ENCODE measurements around the gene STPG3.

DNA sequence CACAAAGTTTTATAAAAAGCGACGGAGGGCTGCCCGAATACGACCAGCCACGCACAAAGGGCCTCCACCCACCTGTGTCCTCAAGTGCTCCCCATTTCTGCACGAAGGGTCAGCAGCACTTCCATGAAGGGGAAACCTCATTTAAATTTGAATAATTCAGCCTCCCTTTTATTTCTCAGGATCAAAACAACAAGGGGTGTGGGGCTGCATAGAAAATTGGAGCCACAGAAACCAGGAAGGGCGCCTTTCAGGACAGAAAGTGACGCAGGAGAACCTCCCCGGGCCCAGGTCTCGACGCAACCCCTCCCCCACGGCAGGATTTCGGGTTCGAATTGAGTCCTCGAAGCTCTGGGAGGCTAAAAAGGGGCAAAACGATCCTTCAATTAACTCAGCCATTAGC is 48.9 kb downstream of the STPG3 start:
- TF ChIP-seq, protein P1, sequence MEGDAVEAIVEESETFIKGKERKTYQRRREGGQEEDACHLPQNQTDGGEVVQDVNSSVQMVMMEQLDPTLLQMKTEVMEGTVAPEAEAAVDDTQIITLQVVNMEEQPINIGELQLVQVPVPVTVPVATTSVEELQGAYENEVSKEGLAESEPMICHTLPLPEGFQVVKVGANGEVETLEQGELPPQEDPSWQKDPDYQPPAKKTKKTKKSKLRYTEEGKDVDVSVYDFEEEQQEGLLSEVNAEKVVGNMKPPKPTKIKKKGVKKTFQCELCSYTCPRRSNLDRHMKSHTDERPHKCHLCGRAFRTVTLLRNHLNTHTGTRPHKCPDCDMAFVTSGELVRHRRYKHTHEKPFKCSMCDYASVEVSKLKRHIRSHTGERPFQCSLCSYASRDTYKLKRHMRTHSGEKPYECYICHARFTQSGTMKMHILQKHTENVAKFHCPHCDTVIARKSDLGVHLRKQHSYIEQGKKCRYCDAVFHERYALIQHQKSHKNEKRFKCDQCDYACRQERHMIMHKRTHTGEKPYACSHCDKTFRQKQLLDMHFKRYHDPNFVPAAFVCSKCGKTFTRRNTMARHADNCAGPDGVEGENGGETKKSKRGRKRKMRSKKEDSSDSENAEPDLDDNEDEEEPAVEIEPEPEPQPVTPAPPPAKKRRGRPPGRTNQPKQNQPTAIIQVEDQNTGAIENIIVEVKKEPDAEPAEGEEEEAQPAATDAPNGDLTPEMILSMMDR (IDR thresholded peaks at IDR 0.05) = no peak
- TF ChIP-seq POLR2A (IDR thresholded peaks at IDR 0.05) = no peak

Data from adrenal gland (tissue), 5 donors.